D341Med (cell line): ENCODE results near the gene ZNF43.
A peak's percentile ranks its signal among the peaks of the same experiment; 100 is the strongest.
"Not testable (repeated sequence)": the region's sequence is repeated elsewhere in the genome, so short reads cannot be mapped to it uniquely, and the experiment has no call there.

Source experiments
- DNase-seq: peaks from one replicate; pipeline ENCODE4 v3.0.0; 2012; ENCODE audit warnings: low spot score

Gene ZNF43

DNA sequence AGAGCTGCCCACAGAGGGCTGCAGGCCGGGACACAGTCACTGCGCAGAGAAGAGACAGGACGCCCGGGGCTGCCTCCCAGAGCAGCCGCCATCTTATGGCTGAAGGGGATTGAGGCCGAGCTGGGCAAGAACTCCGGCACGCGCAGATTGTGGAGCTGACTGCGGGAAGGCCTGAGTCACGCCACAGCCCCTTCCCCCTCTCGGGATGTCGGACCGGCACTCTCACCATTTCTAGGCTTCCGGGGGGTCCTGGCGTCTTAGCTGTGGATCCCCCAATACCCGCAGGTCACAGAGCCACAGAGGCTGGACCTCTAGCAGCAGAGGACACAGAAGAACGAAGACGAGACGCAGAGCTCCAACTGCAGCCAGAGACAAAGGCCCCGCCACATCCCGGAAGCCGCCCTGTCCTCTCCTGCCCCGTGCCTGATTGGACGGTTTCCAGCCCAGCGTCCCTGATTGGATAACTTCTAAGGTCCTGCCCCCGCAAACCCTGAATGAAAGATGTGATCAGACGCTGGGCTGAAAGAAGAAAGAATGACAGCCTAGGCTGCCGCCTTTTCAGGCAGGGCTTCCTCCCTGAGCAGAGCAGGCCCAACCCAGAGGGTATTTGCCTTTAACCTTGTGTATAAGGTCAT, at the start of gene ZNF43:
Gene ZNF43 (minus strand): TSS at position 373 of the 635 bp plus-strand sequence. CDS start 144 bp downstream, at position 229.
- peak; percentile 88 for DNase-seq

DNA sequence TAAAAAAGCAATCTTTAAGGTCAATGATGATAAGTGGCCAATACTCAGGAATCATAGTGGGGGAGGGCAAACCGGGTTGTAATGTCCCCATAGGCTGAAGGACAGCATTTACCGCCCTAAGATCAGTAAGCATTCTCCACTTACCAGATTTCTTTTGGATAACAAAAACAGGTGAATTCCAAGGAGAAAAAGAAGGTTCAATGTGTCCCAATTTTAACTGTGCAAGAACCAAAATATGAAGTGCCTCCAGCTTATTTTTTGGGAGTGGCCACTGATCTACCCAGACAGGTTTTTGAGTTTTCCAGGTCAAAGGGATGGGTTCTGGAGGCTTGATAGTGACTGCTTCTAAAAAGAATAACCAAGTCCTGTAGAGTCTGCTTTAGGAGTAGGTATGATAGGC, 49.5 kb upstream of the ZNF43 start:
- DNase-seq, result not testable (repeated sequence)

DNA sequence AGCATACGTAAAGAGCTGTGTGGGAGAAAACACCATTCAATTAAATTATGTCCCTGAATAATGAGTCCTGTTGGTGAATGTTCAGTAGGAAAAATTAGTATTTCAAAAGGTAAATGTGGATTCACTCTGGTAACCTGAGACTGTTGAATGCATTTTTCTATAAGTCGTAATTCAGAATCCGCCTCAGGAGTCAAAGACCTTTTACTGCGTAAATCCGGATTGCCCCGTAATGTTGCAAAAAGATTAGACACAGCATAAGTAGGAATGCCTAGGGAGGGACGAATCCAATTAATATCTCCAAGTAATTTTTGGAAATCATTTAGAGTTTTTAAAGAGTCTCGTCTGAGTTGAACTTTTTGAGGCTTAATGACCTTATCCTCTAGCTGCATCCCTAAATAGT, 48.8 kb upstream of the ZNF43 start:
- DNase-seq, result not testable (repeated sequence)

DNA sequence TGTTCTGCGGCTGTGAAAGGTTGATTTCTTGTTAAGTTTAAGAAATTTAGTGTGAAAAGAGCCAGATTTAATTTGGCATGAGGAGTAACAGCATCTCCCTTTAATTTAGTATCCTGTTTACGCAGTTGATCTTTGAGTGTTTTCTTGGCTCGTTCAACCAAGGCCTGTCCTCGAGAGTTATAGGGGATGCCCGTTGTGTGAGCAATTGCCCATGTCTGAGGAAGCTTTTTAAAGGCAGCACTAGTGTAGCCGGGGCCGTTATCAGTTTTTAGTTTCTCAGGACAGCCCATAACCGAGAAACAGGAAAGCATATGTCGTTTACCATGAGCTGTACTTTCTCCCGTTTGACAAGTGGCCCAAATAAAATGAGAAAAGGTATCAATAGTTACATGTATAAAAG, 47.5 kb upstream of the ZNF43 start:
- no peak for DNase-seq

DNA sequence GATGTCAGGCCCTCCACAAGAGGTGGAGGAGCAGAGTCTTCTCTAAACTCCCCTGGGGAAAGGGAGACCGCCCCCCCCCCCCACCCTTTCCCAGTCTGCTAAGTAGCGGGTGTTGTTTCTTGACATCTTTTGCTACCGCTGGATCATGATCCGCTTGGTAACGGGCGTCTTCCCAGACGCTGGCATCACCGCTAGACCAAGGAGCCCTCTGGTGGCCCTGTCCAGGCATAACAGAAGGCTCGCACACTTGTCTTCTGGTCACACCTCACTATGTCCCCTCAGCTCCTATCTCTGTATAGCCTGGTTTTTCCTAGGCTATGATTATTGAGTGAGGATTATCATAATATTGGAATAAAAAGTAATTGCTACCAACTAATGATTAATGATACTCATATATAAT, 44.8 kb upstream of the ZNF43 start:
- DNase-seq, result not testable (repeated sequence)

DNA sequence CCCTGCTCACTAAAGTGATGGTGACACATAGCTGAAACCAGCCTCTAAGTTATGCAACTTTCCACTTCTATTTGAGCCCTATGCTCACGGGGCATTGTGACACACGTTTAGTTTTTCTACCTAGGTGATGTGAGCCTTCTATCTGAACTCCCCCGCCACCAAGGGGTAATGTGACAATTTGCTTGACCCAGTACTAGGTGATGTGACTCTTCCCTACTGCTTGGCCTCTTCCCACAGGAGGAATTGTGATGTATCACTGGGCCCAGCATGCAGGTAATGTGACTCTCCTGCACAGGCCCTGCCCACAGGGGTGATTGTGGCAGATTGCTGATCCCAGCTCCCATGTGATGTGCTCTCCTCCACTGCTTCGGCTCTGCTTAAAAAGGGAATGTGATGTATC, 42.7 kb upstream of the ZNF43 start:
- DNase-seq, result no peak

DNA sequence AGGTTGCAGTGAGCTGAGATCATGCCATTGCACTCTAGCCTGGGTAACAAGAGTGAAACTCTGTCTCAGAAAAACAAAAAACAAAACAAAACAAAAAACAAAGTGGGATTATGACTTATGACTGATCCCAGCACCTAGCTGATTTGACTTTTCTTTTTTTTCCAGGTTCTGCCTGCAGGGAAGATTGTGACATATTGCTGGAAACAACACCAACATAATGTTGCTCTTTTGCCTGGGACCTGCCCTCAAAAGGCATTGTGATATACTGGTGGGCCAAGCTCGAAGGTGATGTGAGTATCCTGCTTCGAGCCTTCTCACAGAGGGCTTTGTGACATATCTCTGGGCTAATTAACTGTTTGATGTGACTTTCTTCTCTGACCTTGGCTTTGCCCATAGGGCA, 42.0 kb upstream of the ZNF43 start:
- no peak for DNase-seq

DNA sequence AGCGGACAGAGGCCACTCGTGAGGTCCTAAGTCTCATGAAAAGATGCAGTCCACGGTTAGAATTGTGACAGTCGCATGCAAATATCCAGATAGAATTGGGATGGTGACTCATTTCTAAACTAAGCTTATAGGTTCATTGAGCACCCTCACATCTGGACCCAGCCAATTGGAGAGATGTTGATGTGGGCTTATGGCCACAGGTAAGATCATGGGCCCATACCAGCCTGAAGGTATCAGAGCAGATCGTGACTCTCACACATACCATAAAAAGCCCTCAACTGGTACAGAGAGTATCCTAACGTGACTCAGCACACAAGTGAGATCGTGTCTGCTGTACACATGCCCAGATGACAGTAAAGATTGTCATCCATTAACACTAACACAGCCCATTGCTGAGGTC, 40.6 kb upstream of the ZNF43 start:
- not testable (repeated sequence) for DNase-seq

DNA sequence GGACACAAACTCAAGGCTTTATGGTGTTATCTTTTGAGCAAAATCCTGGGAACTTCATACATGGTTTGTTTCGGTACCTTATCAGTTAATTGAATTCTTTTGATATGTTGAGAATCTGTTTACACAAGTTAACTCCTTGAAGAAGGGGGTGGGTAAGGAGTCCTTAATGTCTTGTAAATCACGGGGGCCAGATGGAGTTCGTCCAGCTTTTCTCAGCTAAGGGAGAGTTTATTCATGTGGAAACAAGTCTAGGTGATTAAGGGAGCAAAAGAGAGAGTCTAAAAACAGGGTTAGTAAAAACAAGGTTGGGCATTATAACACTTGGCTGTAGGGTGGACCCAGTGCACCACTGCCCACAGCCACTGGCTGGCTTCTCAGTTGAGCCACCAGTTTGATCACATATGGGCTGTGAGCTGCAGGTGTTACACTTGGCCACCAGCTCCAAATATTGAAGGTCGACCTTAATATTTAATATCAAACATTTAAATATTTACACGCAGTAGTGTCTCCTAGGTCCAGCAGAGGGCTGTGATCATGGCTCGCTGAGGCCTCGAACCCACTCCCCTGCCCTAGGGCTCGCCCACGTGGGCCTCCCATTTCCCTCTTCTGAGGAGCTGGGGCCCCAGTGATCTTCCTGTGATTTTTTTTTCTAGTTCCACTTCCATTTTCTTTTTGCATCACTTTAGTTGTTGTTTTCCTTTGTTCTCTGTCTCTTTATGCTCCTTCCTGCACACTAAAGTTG, 21.0 kb upstream of the ZNF43 start:
- DNase-seq, result no peak

DNA sequence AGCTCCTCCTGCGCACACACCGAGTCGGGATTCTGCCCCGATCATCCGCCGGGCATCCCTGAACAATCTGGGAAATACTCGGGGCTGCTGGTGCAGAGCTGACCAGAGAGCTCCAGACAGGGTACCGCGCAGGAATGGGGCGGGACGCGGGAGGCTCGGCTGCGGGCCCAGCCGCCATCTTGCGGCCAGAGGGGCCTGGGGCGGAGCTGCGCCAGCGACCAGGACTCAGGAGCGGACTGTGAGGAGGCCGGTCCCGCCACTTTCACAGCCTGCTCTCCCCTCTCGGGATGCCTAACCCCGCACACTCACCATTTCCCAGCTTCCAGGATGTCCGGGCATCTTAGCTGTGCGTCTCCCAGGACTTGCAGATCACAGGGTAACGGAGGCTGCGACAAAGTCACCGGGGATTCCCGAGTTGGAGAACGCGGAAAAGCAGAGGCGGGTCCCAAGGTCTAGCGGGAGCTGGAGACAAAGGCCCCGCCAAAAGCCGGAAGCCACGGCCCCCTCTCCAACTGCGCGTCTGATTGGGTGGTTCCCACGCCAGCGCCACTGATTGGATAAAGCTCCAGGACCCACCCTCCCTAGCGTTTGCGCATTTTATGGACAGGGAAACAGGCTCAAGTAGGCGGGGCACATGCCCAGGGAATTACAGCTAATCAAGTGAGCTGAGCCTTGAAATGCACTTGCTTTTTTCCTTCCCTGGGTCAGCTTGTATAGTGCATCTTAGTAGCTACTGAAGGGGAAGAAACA, 15.8 kb upstream of the ZNF43 start:
- DNase-seq, result peak; percentile 97

DNA sequence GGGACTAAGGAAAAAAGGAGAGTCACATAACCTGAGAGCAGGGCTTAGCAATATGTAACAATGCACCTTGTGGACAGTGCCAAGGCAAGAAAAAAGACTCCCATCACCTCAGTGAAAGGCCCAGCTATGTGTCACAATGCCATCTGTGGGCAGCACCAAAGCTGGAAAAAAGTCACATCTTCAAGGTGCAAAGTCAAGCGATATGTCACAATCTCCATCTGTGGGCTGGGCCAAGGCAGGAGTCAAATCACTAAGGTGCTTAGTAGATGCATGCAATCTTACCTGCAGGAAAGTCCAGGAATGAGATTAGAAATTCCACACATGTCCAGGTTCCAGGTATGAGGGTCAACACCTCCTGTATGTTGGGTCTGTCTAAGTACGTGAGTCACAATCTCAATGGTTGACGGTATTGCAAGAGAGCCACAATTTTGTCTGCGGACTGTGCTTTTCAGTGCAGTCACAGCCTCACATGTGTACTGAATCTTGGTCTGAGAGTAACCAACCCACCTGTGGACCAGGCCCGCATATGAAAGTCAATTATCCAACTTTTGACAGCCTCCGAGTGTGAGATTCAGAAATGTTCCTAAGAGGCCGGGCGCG, 14.8 kb upstream of the ZNF43 start:
- no peak for DNase-seq

DNA sequence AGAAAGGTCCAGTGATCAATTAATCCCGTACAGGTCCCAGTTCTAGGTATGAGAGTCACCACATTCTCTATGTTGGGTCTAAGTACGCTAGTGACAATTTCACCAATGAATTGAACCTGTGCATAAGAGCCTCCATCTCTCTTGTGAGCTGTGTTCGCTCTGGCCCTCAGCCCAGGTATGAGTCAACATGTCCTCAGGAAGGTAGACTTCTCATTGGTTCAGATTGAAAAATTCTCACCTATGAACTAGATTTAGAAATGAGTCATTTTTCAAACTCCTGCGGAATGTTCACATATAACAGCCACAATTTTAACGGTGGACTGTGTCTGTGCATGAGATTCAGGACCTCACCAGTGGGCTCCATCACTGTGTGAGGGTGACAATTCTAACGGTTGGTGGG, 12.7 kb upstream of the ZNF43 start:
- no peak for DNase-seq

DNA sequence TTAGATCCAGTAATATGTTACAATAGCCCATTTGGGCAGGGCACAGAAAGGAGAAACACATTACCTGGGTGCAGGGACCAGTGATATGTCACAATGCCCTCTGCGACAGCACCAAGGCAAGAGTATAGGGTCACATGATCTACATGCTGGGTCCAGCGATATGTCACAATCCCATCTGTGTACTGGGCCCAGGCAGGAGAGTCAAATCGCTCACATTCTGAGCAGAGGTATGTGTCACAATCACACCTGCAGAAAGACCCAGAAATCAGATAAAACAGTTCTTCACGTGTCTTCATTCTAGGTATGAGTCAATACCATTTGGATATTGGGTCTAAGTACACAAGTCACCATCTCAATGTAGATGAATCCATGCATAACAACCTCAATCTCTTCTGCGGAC, 7.1 kb upstream of the ZNF43 start:
- no peak for DNase-seq

DNA sequence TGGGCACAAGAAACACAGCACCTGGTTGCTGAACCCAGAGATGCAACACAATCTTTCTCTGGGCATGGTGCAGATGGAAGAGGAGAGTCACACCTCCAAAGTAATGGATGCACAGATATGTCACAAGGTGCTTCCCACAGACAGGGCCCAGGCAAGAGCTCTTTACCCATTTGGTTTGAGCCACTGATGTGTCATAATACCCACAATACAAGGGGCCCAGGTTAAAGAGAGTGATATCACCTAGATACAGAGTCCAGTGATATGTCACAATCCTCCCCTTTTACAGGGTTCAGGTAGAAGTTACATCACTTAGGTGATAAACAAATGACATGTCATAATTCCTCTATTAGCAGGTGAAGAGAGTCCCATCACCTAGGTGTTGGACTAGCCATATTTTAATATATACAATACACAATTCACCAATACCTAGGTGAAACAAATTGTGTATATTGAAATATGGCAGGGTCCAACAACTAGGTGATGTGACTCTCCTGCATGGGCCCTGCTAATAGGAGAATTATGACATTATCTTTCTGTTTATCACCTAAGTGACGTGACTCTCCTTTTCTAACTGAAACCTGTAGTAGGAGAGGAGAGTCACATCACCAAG, 5.6 kb upstream of the ZNF43 start:
- no peak for DNase-seq

DNA sequence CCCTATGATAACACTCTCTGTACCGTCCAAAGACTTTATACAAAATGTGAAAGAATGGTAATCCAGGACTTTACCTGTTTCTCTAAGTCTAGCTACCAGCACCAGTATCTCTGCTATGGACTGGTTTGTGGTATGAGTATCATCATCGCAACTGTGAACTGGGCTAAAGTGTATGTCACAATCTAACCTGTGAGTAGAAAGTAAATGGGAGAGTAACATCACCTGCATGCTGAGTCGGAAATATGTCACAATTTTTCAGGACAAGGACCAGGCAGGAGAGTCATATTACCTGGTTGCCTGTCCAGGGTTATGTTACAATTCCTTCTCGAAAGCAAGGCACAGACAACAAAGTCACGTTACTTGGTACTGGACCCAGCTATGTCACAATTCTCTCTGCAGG, 5.1 kb upstream of the ZNF43 start:
- DNase-seq, result no peak

DNA sequence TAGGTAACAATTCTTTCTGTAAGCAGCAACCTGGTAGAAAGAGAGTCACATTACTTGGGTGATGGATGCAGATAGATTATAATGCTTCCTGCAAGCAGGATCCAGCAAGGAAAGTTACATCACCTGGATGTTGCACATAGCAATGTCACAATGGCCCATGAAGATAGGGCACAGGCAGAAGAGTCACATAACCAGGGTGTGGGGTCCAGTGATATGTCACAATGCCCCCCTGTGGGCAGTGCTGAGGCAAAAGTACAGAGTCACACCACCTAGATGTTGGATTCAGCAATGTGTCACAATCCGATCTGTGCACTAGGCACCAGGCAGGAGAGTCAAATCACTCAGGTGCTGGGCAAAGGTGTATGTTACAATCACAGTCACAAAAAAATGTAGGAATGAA, 4.0 kb upstream of the ZNF43 start:
- DNase-seq, result no peak

DNA sequence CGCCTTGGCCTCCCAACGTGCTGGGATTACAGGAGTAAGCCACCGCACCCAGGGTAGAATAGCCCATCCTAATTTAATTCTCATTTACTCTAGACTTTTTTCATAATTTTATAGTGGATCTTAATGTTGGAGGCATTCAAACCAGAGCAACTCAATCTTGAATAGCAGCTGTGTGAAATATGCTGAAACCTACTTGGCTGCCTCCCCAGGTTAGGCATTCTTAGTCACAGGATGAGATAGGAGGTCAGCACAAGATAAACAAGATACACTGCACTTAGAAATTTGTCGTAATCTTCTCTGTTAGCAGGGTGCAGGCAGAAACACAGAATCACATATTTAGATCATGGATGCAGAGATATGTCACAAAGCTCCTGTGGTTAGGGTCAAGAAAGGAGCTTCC, 2.7 kb upstream of the ZNF43 start:
- DNase-seq, result no peak

DNA sequence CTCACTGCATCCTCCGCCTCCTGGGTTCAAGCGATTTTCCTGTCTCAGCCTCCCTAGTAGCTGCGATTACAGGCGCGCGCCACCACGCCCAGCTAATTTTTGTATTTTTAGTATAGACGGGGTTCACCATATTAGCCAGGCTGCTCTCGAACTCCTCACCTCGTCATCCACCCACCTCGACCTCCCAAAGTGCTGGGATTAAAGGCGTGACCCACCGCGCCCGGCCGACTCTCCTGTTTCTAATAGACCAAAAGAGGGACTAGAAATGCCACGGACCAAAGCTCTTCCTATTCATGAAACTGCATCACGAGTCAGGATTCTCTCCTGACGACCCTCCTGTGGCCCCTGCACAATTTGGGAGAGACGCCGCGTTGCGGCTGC, 563 bp downstream of the ZNF43 start:
- DNase-seq, result no peak

DNA sequence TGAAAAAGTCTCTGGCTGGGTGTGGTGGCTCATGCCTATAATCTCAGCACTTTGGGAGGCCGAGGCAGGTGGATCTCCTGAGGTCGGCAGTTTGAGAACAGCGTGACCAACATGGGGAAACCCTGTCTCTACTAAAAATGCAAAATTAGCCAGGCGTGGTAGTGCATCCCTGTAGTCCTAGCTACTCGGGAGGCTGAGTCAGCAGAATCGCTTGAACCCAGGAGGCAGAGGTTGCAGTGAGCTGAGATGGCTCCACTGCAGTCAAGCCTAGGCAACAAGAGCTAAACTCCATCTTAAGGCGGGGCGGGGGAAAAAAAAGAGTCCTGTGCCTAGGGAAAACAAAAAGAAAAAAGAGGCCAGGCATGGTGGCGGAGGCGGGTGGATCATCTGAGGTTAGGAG, 2.2 kb downstream of the ZNF43 start:
- no peak for DNase-seq

DNA sequence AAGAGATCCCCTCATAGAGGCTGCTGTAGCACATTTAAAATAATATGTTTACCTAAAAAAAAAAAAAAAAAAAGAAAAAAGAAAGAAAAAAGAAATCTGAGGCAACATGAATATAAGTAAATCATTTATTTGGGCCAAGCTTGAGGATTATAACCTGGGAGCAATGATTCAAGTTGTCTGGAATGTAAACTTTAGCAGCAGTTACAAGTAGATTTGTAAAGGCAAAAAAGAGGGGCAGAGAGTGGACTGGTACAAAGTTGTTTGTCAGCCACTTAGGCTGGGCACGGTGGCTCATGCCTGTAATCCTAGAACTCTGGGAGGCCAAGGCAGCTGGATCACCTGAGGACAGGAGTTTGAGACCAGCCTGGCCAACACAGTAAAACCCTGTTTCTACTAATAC, 11.3 kb downstream of the ZNF43 start:
- no peak for DNase-seq

DNA sequence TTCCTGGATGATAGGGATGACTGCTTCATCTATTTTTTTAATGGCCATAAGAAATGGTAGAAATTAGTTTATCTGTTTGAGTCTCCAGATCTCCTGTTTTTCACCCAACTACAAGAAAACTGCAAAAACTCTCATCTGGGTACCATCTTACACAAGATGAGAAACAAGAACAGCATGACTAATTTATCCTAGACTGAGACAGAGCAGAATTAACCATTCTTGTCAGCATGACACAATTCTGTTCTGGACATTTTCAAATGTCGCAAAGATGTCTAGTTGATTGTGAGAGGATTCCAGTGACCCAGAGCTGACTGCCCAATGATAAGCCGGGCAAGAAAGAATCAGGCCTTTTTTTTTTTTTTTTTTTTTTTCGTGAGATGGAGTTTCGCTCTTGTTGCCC, 12.8 kb downstream of the ZNF43 start:
- DNase-seq, result no peak

DNA sequence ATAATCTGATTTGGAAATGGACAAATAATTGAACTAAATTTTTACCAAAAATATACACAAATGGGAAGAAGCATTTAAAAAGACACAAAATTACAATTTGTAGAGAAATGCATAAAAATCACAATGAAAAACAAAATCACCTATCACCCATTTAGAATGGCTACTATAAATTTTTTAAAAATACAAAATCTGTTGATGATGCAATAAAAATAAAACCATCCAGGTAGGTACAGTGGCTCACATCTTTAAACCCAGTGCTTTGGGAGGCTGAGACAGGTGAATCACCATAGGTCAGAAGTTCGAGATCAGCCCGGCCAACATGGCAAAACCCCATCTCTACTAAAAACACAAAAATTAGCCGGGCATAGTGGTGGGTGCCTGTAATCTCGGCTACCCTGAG, 23.5 kb downstream of the ZNF43 start:
- no peak for DNase-seq
